GM18519 (cell line): Measurements from ENCODE around the gene GSTP1.
"Not testable (repeated sequence)": the region's sequence is repeated elsewhere in the genome, so short reads cannot be mapped to it uniquely, and the experiment has no call there.

Experiments
- ATAC-seq: cut with Tn5 transposase; IDR thresholded peaks from one replicate; pipeline ENCODE4 v1.9.1; 2021; ENCODE audit warnings: mild to moderate bottlenecking, moderate library complexity; ENCODE audit not compliant: unreplicated experiment, low FRiP score

The GSTP1 gene

DNA sequence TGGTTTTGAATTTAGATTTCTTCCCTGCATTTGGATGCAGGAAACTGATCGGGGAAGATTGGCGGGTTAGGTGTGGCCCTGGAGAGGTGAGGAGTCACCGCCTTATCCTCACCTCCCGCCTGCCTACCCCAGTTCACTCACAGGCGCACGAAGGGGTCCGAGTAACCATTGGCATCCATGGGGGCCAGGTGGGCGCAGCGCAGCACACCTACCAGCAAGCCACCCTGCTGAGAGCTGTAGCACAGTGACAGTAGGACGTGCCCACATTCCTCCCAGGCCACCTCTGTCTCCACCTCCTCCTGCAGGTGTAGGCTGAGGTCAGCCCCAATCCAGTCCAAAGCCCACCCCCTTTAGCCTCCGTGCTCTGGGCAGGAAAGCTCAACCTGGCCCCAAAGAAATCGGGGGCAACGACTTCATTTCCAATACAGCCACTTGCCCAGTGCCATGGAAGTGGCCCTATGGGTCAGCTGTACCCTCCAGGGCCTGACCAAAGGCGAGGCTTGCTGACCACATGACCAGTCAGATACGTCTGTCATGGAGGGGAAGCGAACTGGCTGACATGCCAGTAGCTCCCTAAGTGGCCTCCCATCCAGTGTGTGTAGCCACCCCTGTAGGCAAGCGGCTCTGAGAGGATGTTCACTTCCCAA is 29.8 kb downstream of the GSTP1 start:
- ATAC-seq, result no peak

DNA sequence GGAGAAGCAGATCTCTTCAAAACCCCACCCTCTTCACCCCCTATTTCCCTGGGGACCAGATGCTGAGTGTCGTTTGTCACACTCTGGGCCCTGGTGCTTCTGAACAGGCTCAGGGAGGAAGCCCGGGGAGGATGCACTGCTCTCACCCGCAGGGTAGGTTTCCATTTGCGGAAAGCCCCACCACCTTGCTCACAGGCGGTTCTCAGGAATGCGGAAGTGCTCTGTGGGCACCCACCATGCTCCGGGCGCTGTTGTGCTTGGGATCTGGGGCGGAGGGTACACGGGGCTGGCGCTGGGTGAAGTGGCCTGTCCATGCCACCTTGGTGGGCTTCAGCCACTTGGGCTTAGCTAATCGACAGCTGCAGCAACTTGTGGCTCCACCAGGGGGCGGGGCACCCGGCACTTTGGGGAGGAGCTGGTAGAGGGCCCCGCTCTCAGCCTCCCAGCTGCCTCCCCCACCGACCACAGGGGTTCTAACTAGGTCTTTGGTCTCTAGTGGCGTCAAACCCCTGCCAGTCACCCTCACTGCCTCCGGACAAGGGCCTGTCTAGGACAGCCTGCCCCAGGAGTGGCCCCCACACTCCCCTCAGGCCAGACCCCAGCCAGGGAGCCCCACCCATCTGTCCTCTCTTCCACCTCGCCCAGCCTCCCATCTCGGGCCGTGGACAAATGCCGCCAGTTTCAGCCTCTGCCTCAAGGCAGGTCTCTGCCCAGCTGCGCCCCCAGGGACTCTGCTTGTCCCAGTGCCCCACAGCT is 30.5 kb downstream of the GSTP1 start:
- ATAC-seq, result no peak

GRCh38 chr11:67614730-67615714 is 31.4 kb downstream of the GSTP1 start:
- ATAC-seq, result no peak

DNA sequence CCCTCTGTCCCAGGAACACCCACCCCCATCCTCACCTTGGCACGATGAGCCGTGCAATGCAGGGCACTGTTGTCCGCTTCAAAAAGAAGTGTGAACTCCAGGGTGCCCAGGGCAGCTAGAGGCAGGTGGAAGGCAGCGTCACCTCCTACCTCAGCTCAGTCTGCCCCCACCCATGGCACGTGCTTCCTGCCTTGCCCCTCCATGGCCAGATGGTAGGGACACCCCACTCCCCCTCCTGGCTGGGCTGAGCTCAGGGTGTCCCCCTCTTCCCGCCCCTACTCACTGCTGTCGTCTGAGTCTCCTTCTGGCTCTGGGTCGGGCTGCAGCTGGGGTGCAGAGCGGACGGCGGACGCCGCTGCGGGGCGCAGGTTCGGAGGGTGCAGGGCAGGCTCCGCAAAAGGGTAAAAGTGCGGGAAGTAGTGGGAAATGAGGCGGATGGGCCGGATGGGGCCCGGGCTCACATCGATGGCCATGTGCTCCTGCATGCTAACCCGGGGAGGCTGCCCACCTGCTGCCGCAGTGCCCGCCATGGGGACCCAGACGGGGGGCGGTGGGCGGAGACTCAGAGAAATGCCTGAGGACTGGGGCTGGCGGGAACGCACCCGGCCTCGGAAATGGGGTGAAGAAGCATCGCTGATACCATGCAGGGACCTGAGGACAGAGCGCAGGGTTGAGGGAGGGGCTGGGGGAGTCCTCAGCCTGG is 32.3 kb downstream of the GSTP1 start:
- ATAC-seq, result no peak

DNA sequence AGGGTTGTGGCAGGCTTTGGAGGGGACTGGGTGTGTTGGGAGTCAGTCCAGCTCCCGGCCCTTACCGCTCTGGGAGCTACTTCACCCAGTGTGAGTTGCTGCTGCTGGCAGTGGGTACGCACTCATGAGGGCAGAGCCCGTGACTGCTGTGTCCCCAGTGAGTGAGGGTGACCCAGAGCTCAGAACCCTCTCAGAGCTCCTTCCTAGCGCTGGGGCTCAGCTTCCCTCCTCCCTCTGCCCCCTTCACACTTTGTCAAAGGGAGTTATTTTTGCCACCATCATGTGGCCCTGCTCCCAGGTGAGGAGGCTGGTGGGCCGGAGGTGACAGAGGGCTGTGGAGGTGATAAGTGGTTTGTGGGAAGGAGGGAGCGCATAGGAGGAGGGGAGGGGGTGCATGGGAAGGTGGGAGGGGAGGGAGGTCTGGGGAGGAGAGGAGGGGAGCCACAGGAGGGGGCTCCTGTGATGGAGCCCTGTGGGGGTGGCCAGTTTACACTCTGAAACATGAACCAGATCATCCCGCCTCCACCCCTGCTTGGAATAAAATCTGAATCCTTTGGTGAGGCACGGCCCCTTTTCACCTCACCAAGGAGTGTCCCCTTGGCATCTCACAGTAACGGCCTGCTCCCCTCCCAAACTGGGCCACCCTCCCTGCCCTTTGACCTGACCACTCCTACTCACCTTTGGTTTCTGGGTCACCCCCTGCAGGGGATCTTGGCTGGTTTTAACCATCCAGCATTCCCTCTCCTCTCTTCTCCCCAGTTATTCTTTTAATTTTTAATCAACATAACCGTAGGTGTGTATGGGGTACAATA is 33.0 kb downstream of the GSTP1 start:
- ATAC-seq, result no peak

- no peak for ATAC-seq
These were observed 33.8 kb downstream of the GSTP1 start for GRCh38 chr11:67617243-67617953.

- not testable (repeated sequence) for ATAC-seq
These were observed 35.5 kb downstream of the GSTP1 start for GRCh38 chr11:67618901-67619659.

DNA sequence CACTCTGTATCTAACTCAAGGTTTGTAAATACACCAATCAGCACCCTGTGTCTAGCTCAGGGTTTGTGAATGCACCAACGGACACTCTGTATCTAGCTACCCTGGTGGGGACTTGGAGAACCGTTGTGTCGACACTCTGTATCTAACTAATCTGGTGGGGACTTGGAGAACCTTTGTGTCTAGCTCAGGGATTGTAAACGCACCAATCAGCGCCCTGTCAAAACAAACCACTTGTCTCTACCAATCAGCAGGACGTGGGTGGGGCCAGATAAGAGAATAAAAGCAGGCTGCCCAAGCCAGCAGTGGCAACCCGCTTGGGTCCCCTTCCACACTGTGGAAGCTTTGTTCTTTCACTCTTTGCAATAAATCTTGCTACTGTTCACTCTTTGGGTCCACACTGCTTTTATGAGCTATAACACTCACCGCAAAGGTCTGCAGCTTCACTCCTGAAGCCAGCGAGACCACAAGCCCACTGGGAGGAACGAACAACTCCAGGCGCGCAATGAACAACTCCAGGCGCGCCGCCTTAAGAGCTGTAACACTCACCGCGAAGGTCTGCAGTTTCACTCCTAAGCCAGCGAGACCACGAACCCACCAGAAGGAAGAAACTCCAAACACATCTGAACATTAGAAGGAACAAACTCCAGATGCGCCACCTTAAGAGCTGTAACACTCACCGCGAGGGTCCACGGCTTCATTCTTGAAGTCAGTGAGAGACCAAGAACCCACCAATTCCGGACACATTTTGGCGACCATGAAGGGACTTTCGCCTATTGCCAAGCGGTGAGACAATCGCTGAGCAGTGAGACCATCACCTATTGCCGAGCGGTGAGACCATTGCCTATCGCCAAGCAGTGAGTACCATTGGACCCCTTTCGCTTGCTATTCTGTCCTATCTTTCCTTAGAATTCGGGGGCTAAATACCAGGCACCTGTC is 36.3 kb downstream of the GSTP1 start:
- ATAC-seq, result not testable (repeated sequence)

GRCh38 chr11:67620621-67621020 is 37.0 kb downstream of the GSTP1 start:
- not testable (repeated sequence) for ATAC-seq

DNA sequence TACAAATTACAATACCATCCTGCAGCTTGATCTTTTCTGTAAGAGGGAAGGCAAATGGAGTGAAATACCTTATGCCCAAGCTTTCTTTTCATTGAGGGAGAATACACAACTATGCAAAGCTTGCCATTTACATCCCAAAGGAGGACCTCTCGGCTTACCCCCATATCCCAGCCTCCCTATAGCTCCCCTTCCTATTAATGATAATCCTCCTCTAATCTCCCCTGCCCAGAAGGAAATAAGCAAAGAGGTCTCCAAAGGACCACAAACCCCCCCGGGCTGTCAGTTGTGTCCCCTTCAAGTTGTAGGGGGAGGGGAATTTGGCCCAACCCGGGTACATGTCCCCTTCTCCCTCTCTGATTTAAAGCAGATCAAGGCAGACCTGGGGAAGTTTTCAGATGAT is 38.3 kb downstream of the GSTP1 start:
- ATAC-seq, result not testable (repeated sequence)

DNA sequence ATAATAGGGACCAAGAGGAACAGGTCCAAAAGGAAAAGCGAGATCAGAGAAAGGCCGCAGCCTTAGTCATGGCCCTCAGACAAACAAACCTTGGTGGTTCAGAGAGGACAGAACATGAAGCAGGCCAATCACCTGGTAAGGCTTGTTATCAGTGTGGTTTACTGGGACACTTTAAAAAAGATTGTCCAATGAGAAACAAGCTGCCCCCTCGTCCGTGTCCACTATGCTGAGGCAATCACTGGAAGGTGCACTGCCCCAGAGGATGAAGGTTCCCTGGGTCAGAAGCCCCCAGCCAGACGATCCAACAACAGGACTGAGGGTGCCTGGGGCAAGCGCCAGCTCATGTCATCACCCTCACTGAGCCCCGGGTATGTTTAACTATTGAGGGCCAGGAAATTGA is 39.3 kb downstream of the GSTP1 start:
- ATAC-seq, result not testable (repeated sequence)

DNA sequence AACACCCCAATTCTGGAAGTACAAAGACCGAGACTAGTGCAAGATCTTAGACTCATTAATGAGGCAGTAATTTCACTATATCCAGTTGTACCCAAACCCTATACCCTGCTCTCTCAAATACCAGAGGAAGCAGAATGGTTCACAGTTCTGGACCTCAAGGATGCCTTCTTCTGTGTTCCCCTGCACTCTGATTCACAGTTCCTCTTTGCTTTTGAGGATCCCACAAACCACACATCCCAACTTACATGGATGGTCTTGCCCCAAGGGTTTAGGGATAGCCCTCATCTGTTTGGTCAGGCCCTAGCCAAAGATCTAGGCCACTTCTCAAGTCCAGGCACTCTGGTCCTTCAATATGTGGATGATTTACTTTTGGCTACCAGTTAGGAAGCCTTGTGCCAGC is 40.2 kb downstream of the GSTP1 start:
- not testable (repeated sequence) for ATAC-seq

DNA sequence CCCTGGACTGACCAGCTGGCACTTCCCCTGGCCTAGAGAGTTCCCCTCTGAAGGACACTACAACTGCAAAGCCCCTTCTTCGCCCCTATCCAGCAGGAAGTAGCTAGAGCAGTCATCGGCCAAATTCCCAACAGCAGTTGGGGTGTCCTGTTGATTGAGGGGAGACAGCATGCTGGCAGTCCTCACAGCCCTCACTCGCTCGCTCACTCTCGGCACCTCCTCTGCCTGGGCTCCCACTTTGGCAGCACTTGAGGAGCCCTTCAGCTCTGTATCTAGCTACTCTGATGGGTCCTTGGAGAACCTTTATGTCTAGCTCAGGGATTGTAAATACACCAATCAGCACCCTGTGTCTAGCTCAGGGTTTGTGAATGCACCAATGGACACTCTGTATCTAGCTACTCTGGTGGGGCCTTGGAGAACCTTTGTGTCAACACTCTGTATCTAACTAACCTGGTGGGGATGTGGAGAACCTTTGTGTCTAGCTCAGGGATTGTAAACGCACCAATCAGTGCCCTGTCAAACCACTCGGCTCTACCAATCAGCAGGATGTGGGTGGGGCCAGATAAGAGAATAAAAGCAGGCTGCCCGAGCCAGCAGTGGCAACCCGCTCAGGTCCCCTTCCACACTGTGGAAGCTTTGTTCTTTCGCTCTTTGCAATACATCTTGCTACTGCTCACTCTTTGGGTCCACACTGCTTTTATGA is 42.7 kb downstream of the GSTP1 start:
- ATAC-seq, result not testable (repeated sequence)

DNA sequence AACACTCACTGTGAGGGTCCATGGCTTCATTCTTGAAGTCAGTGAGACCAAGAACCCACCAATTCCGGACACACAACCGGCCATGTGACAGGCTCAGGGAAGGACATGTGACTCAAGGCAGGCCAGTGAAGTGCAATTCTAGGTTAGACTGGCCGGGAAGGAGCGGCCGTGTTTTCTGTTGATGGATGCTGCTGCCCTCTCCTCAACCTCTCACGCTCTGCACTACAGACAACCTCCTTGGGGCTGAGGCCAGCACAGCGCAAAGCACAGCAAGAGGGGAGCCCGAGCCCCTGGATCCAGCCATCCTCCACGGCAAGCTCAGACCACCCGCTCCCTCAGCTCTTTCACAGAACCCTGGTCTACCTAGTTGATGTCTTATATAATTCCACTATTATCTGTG is 43.4 kb downstream of the GSTP1 start:
- ATAC-seq, result no peak

DNA sequence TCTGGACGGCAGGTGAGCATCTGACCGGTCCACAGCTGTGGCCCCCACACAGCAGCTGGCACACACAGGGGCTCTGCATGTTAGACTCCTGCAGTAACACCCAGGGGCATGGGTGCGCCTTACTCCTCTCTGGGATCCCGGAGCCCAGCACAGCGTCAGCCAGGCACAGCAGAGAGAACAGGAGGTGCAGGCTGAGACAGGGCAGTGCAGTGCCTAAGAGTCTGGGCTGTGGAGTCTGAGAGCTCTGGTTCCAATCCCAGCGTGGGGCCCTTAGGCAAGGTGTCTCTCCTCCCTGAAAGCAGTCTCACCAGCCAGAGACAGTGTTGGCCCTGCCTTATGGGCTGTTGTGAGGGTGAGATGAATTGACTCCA is 43.8 kb downstream of the GSTP1 start:
- ATAC-seq, result no peak

- no peak for ATAC-seq
These were observed 44.4 kb downstream of the GSTP1 start for GRCh38 chr11:67627812-67628624.
